Heart left ventricle (tissue), 16 donors: ENCODE results near the gene CA5B. TPM values are rescaled to one million over a fixed set of nuclear protein-coding genes. Genes with fewer than 3 reads are reported as not detected.

Experiments
- ATAC-seq, 4 donors: fragments of 200-7000 bp; cut with Tn5 transposase; one replicate each; pipeline ENCODE4 v1.9.1; 2020 to 2022; ENCODE audit warnings: moderate library complexity in 4 of 4, mild to moderate bottlenecking in 3 of 4, moderate number of reproducible peaks in 1 of 4
- DNase-seq, 5 donors: peaks; one replicate each; pipeline ENCODE4 v3.0.0-alpha.2; 2020
- H3K27ac ChIP-seq, 12 donors: fragments of 200-600 bp; sonication (generic) in 4 of 12; one replicate each; pipeline versions ENCODE4 v1.5.0 to v1.8.0; 2016 to 2022; ENCODE audit warnings: mild to moderate bottlenecking in 2 of 12
- H3K27me3 ChIP-seq, 9 donors: fragments of 200-600 bp; sonication (generic) in 2 of 9; one replicate each; pipeline versions ENCODE4 v1.5.1 to v1.8.0; 2016 to 2022; ENCODE audit warnings: mild to moderate bottlenecking in 3 of 9
- H3K36me3 ChIP-seq, 9 donors: fragments of 200-600 bp; sonication (generic) in 2 of 9; one replicate each; pipeline versions ENCODE4 v1.5.0 to v1.8.0; 2018 to 2022; ENCODE audit warnings: mild to moderate bottlenecking in 2 of 9
- H3K4me1 ChIP-seq, 12 donors: fragments of 200-600 bp; sonication (generic) in 4 of 12; one replicate each; pipeline versions ENCODE4 v1.5.0 to v1.8.0; 2016 to 2022; ENCODE audit warnings: mild to moderate bottlenecking in 3 of 12
- H3K4me3 ChIP-seq, 12 donors: fragments of 200-600 bp; sonication (generic) in 4 of 12; one replicate each; pipeline versions ENCODE4 v1.5.0 to v1.8.0; 2017 to 2022; ENCODE audit warnings: mild to moderate bottlenecking in 9 of 12, moderate library complexity in 4 of 12
- H3K9me3 ChIP-seq, 12 donors: fragments of 200-600 bp; sonication (generic) in 4 of 12; one replicate each; pipeline versions ENCODE4 v1.5.0 to v1.8.0; 2016 to 2022; ENCODE audit warnings: mild to moderate bottlenecking in 1 of 12
- CTCF ChIP-seq, 12 donors: fragments of 200-600 bp; sonication (generic) in 4 of 12; IDR thresholded peaks; one replicate each; pipeline versions ENCODE4 v1.5.0 to v1.8.0; 2018 to 2022; ENCODE audit warnings: antibody characterized with exemption in 12 of 12, mild to moderate bottlenecking in 5 of 12
- POLR2A ChIP-seq, 2 donors: fragments of 450-650 bp; IDR thresholded peaks; one replicate each; pipeline ENCODE4 v1.6.1; 2017; ENCODE audit warnings: antibody characterized with exemption in 2 of 2, mild to moderate bottlenecking in 2 of 2, moderate library complexity in 2 of 2
- WGBS, 4 donors: extraction: QIAGEN DNeasy Blood & Tissue Kit in 2 of 4; methylation state at CpG; one replicate each; pipeline versions ENCODE4 v1.1.5 to v1.1.7; 2013 to 2018; 5-methylcytosine and 5-hydroxymethylcytosine counted together
- intact Hi-C, 10 donors: fragments of 100-400 bp; cut with DNase I; formaldehyde crosslinking; loops; one replicate each; pipeline versions ENCODE4 v1.11.1 to v1.14.2; 2022
- polyA plus RNA-seq, 2 donors: library from polyadenylated mRNA; stranded (reverse); fragments of 200-250 nt; gene quantifications; one replicate each; pipeline ENCODE4 v1.2.3, GENCODE V29; 2013
- total RNA-seq, 9 donors: library from RNA; depleted of rRNA in 2 of 9; stranded (reverse); fragments of >200 nt in 2 of 9; fragmentation: NEBNext Ultra II Directional in 3 of 9; extraction: Animal tissue kit (Norgen Biotek cat#: 25700) in 3 of 9; gene quantifications; one replicate each; pipeline versions ENCODE4 v1.1.0 to v1.2.4, GENCODE V29; 2016 to 2023
- donor health status: ischemic (EF 13 %, LVEDD 7.1; RV severe dilation, severe dysfunction).
- donor health status: healthy with polysubstance abuse.
- donor health status: DM: no; HTN: yes; CAD: no.
- donor health status: DM: no; HTN: no; CAD: no.
- donor health status: ischemic (EF 25% LVEDD 6.9; RV normal size, moderate dysfunction).
- donor health status: ischemic (EF 25% LVEDD 5.7; RV mildly dilated, moderate dysfunction).
- donor health status: healthy.
- donor health status: DM: yes; HTN: yes; CAD: no.
- donor health status: ischemic (EF 35%, LVEDD 5.7; RV mildly dilated, moderate dysfunction).
- donor health status: nonischemic (EF 11% LVEDD 7.7; RV severe dilation, severe dysfunction).
- donor health status: DM: yes; HTN: yes; CAD: no.
- donor health status: PGD.
- donor health status: ischemic (EF 29% LVEDD 5.4; RV normal size, mild dysfunction).
- donor health status: nonischemic (EF 23%, LVEDD 6.1; RV moderate dilation, normal function).

CA5B gene
- total and polyA plus RNA-seq, 11 donors = 0.50 to 9.9 (median 3.8) TPM

- TF ChIP-seq POLR2A (IDR thresholded peaks at IDR 0.05) (no peak), CTCF (IDR thresholded peaks at IDR 0.05) (no peak)
- Histone ChIP-seq H3K9me3 (no peaks in the 10 kb centered on the region), H3K4me3 (peak overlapping the region; percentile 62 to 96 (median 75)), H3K27ac (peak overlapping the region; percentile 44 to 95 (median 80)), H3K27me3 (no peaks in the 10 kb centered on the region), H3K4me1 (peaks cover 0 to 45% (median 4%) of the 10 kb centered on the region in 12 donors), H3K36me3 (peaks cover 0 to 31% (median 5%) of the 10 kb centered on the region in 9 donors)
- intact Hi-C loops = loop anchor here in 4 of 10 donors (5.0 to 10.0 kb wide), 4 partner anchors 64 to 106 kb away; partner anchors contain the start of gene AP1S2 (in 1 of the 4)
- 1 to 3% (median 2%) methylated on average over 15 of the region's 15 CpGs for WGBS, 4 donors
- ATAC-seq (peak in 2 of 4 donors; percentile 34 to 35), DNase-seq (no peak)
Observed at GRCh38 chrX:15790769-15791290, 52.8 kb downstream of the CA5B start.

DNA sequence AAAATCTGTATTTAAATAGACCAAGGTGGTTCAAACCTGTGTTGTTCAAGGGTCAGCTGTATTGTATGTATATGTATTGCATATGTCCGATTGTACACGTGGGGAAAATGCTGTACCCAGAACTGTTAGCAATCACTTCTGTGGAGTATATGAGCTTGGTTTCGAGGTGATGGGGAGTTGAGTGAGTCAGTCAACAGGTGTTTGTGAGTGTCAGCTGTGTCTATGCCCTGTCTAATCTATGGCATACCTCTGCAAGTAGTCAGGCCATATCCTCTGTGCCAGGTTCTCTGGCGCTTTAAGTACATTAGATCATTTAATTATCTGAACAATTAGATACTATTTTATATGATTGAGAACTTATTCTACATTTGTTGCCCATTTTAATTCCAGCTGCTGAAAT lies 59.6 kb downstream of the CA5B start:
- Histone ChIP-seq H3K27me3 (no peaks in the 10 kb centered on the region), H3K4me3 (no peak overlapping the region), H3K36me3 (peaks cover 0 to 78% (median 20%) of the 10 kb centered on the region in 9 donors), H3K4me1 (peaks cover 0 to 9% (median 0%) of the 10 kb centered on the region in 12 donors), H3K27ac (no peak overlapping the region), H3K9me3 (no peaks in the 10 kb centered on the region)
- no peak for DNase-seq
- intact Hi-C loops = loop anchor here in 3 of 10 donors (10.0 kb wide), 3 partner anchors 57 to 113 kb away; partner anchors contain the start of gene AP1S2 (in 1 of the 3)
- ATAC-seq = no peak
- no peak for TF ChIP-seq CTCF (IDR thresholded peaks at IDR 0.05)
- no peak for TF ChIP-seq POLR2A (IDR thresholded peaks at IDR 0.05)
- 60 to 92% (median 82%) methylated on average over 4 of the region's 4 CpGs for WGBS, 4 donors

DNA sequence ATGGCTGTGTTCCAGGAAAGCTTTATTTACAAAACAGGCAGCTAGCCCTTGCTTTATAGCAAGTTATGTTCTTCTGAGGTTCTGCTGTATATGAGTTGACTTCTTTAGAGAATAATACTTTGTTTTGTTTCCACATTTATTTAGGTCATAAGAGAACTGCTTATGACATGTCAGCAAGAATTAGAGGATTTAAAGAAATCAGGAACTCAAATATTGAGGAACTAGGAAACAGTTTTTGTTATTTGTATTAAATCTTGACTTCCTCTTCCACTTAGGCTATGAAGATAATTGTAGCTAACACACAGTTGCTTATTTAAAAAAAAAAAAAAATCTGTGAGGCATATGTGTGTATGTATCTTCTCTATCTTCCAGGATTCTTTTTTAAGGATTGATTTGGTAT lies 66.5 kb downstream of the CA5B start:
- Histone ChIP-seq H3K36me3 (peaks cover 0 to 87% (median 53%) of the 10 kb centered on the region in 9 donors), H3K27ac (peak overlapping the region in 1 of 12 donors; percentile 58)

GRCh38 chrX:15808254-15808653 lies 70.2 kb downstream of the CA5B start:
- 96 to 99% (median 97%) methylated on average over 4 of the region's 4 CpGs for WGBS, 4 donors
- intact Hi-C loops = no loop called here
- H3K27me3 ChIP-seq = no peaks in the 10 kb centered on the region
- DNase-seq (no peak), ATAC-seq (no peak)
- H3K27ac ChIP-seq = no peak overlapping the region
- no peak overlapping the region for H3K4me3 ChIP-seq
- peaks cover 0 to 17% (median 0%) of the 10 kb centered on the region in 12 donors for H3K4me1 ChIP-seq
- peaks cover 0 to 94% (median 61%) of the 10 kb centered on the region in 9 donors for H3K36me3 ChIP-seq
- no peak for TF ChIP-seq POLR2A (IDR thresholded peaks at IDR 0.05)
- TF ChIP-seq CTCF (IDR thresholded peaks at IDR 0.05) = no peak
- H3K9me3 ChIP-seq = no peaks in the 10 kb centered on the region

More for the DNA sequence above, 66.5 kb downstream of the CA5B start:
- peak in 2 of 4 donors; percentile 24 to 31 for ATAC-seq
- intact Hi-C loops = no loop called here
- H3K27me3 ChIP-seq = no peaks in the 10 kb centered on the region
- no peak for DNase-seq
- H3K4me1 ChIP-seq = peaks cover 0 to 19% (median 0%) of the 10 kb centered on the region in 12 donors
- H3K9me3 ChIP-seq = no peaks in the 10 kb centered on the region
- H3K4me3 ChIP-seq = no peak overlapping the region
- TF ChIP-seq POLR2A (IDR thresholded peaks at IDR 0.05) (no peak), CTCF (IDR thresholded peaks at IDR 0.05) (no peak)
